ENCODE data around the gene NDST3.

Gene NDST3

DNA sequence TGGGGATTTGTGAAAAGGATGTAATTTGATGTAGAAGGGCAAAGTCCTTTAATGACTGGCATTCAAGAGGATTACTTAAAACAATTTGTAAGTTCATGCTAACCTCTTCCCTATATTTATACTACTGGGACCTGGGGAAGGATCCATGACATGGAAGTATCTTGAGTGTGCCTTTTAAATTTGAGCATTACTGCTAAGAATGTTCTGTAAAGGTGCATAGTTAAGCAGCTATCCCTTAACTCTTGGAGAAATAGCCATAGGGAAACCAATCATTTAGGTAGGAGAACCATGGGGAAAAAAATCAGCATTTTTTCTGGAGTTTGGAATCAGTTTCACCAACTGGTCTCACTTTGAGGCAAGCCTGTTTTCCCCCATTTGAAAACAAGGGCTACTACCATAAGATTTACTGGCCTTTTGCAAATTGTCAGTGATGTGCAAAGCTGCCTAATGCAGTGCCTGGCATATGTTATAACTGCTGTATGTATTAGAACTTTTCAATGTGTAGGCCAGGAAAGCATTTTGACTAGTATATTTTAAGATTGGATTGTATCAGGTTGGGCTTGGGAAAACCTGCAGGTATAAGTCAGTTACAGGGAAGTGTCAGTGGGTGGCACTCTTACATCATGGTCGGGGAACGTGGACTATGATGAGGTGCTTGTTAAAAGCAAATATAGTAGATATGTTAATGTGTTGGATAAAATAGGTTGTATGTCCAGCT lies 246.4 kb downstream of the NDST3 start:
- ChIA-PET CTCF (interaction anchor here (0.5 to 2.2 kb wide), 2 partner anchors 73 to 377 kb away, joined by 4 to 5 read pairs; partner anchors contain the start of gene PRSS12), POLR2A (no interaction called here)

DNA sequence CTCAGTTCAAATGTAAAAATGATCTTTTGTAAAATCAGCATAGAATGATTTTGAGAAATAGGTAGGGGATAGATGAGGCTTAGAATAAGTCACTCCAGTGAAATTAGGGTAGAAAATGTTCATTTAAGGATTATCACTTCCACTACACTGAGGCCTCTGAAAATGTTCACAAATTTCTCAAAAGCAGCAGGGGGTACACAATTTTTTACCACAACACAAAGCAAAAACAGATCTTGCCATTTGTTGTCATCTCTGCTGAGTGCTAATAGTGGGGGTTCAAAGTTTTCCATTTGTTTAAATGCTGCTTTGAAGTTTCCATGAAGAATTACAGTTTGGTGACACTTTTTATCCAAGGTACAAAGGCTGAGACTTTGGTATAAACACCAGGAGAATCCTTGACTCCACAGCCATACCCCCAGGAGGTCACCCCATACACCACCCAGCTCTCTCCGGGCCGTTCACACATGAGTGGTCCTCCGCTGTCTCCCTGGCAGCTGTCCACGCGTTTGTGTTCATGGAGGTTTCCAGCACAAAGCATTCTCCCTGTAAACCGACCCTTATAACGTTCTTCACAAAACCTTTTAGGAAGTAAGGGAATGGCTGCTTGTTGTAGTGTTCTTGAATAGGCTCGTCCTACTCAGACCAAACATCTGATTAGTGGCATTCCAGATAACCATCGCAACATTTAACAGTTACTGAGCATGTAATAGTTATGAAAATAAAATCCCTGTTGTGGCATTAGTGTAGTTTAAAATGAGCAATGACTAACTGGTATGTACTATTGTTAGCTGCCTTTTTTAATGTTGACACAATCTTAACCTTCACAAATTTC lies 247.5 kb downstream of the NDST3 start:
- TF ChIP-seq L3MBTL2 (conservative IDR thresholded peaks at IDR 0.05) (no peak), ELF4 (IDR thresholded peaks at IDR 0.05) (no peak), FOXK2 (IDR thresholded peaks at IDR 0.05) (no peak), NFRKB (IDR thresholded peaks at IDR 0.05) (no peak), HDGF (IDR thresholded peaks at IDR 0.05; ENCODE audit: borderline replicate concordance) (no peak), FOXM1 (IDR thresholded peaks at IDR 0.05; ENCODE audit: borderline replicate concordance) (no peak), ZNF384 (IDR thresholded peaks at IDR 0.05) (no peak), LEF1 (IDR thresholded peaks at IDR 0.05; ENCODE audit: borderline replicate concordance) (no peak), CTBP1 (IDR thresholded peaks at IDR 0.05; ENCODE audit: borderline replicate concordance) (no peak), FOXA1 (IDR thresholded peaks at IDR 0.05) (no peak), TARDBP (IDR thresholded peaks at IDR 0.05) (no peak), ARNT (IDR thresholded peaks at IDR 0.05) (no peak), SUZ12 (IDR thresholded peaks at IDR 0.05) (no peak), SP1 (IDR thresholded peaks at IDR 0.05) (no peak), BHLHE40 (IDR thresholded peaks at IDR 0.05; ENCODE audit: borderline replicate concordance) (no peak)
- TF ChIP-seq, protein P1, sequence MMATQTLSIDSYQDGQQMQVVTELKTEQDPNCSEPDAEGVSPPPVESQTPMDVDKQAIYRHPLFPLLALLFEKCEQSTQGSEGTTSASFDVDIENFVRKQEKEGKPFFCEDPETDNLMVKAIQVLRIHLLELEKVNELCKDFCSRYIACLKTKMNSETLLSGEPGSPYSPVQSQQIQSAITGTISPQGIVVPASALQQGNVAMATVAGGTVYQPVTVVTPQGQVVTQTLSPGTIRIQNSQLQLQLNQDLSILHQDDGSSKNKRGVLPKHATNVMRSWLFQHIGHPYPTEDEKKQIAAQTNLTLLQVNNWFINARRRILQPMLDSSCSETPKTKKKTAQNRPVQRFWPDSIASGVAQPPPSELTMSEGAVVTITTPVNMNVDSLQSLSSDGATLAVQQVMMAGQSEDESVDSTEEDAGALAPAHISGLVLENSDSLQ (IDR thresholded peaks at IDR 0.05), result no peak
- CTCF ChIA-PET, result interaction anchor here (0.5 to 2.2 kb wide), 2 partner anchors 71 to 376 kb away, joined by 4 to 5 read pairs; partner anchors contain the start of gene PRSS12
- DNase-seq (ENCODE audit: extremely low spot score), result no peak
- POLR2A ChIA-PET, result no interaction called here

More for the DNA sequence above, 246.4 kb downstream of the NDST3 start:
- TF ChIP-seq SUZ12 (IDR thresholded peaks at IDR 0.05), result no peak
- TF ChIP-seq HDGF (IDR thresholded peaks at IDR 0.05; ENCODE audit: borderline replicate concordance), result no peak
- TF ChIP-seq FOXM1 (IDR thresholded peaks at IDR 0.05; ENCODE audit: borderline replicate concordance), result no peak
- TF ChIP-seq FOXK2 (IDR thresholded peaks at IDR 0.05), result no peak
- TF ChIP-seq ELF4 (IDR thresholded peaks at IDR 0.05), result no peak
- TF ChIP-seq CTBP1 (IDR thresholded peaks at IDR 0.05; ENCODE audit: borderline replicate concordance), result no peak
- no peak for TF ChIP-seq BHLHE40 (IDR thresholded peaks at IDR 0.05; ENCODE audit: borderline replicate concordance)
- no peak for TF ChIP-seq ZNF384 (IDR thresholded peaks at IDR 0.05)
- DNase-seq (ENCODE audit: extremely low spot score), result peak; percentile 36

DNA sequence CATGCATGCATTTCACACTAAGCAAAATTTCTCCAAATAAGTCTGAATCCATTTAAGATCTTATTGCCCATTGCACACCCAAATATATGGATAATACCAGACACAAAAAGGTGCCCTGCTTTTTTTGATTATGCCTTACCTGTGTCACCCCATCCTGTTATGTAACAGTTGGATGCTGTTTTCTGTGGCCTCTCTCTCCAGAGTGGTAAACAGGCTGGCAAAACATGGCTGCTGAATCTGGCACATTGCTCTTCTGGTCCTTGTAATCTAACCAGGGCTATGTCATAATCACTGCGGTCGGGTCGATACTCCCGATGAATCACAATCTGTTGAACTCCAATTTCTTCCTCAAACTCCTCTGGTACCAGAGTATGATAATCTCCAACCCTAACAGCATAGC lies 248.4 kb downstream of the NDST3 start:
- ChIA-PET CTCF (no interaction called here), POLR2A (no interaction called here)
- TF ChIP-seq ZNF384 (IDR thresholded peaks at IDR 0.05), result no peak
- TF ChIP-seq LEF1 (IDR thresholded peaks at IDR 0.05; ENCODE audit: borderline replicate concordance), result no peak
- TF ChIP-seq ELF4 (IDR thresholded peaks at IDR 0.05), result no peak
- TF ChIP-seq, protein P1 (IDR thresholded peaks at IDR 0.05), result no peak
- TF ChIP-seq FOXK2 (IDR thresholded peaks at IDR 0.05), result no peak
- no peak for TF ChIP-seq SUZ12 (IDR thresholded peaks at IDR 0.05)
- TF ChIP-seq TARDBP (IDR thresholded peaks at IDR 0.05), result no peak
- TF ChIP-seq FOXM1 (IDR thresholded peaks at IDR 0.05; ENCODE audit: borderline replicate concordance), result no peak
- TF ChIP-seq SP1 (IDR thresholded peaks at IDR 0.05), result no peak
- no peak for TF ChIP-seq ARNT (IDR thresholded peaks at IDR 0.05)
- no peak for TF ChIP-seq FOXA1 (IDR thresholded peaks at IDR 0.05)
- TF ChIP-seq L3MBTL2 (conservative IDR thresholded peaks at IDR 0.05), result no peak
- TF ChIP-seq BHLHE40 (IDR thresholded peaks at IDR 0.05; ENCODE audit: borderline replicate concordance), result no peak
- no peak for TF ChIP-seq NFRKB (IDR thresholded peaks at IDR 0.05)
- DNase-seq (ENCODE audit: extremely low spot score), result no peak

- TF ChIP-seq FOXA1 (IDR thresholded peaks at IDR 0.05), result no peak
- no peak for TF ChIP-seq HDGF (IDR thresholded peaks at IDR 0.05; ENCODE audit: borderline replicate concordance)
- no peak for TF ChIP-seq SP1 (IDR thresholded peaks at IDR 0.05)
- no peak for TF ChIP-seq ZNF384 (IDR thresholded peaks at IDR 0.05)
- TF ChIP-seq, protein P1 (IDR thresholded peaks at IDR 0.05), result no peak
- no peak for TF ChIP-seq LEF1 (IDR thresholded peaks at IDR 0.05; ENCODE audit: borderline replicate concordance)
- no peak for TF ChIP-seq CTBP1 (IDR thresholded peaks at IDR 0.05; ENCODE audit: borderline replicate concordance)
- no peak for TF ChIP-seq FOXM1 (IDR thresholded peaks at IDR 0.05; ENCODE audit: borderline replicate concordance)
- TF ChIP-seq NFRKB (IDR thresholded peaks at IDR 0.05), result no peak
- TF ChIP-seq BHLHE40 (IDR thresholded peaks at IDR 0.05; ENCODE audit: borderline replicate concordance), result no peak
- no peak for TF ChIP-seq TARDBP (IDR thresholded peaks at IDR 0.05)
- TF ChIP-seq SUZ12 (IDR thresholded peaks at IDR 0.05), result no peak
- TF ChIP-seq L3MBTL2 (conservative IDR thresholded peaks at IDR 0.05), result no peak
- TF ChIP-seq ARNT (IDR thresholded peaks at IDR 0.05), result no peak
- no peak for TF ChIP-seq FOXK2 (IDR thresholded peaks at IDR 0.05)
- TF ChIP-seq ELF4 (IDR thresholded peaks at IDR 0.05), result no peak
- POLR2A ChIA-PET, result interaction anchor here (0.6 kb wide), 1 partner anchor 24 kb away, joined by 3 read pairs; no protein-coding TSS in a partner anchor
- CTCF ChIA-PET, result interaction anchor here (1.5 kb wide), 1 partner anchor 69 kb away, joined by 4 read pairs; the partner anchor contains the start of gene PRSS12
- DNase-seq (ENCODE audit: extremely low spot score), result no peak
These were observed 249.9 kb downstream of the NDST3 start for GRCh38 chr4:118284169-118284568.

DNA sequence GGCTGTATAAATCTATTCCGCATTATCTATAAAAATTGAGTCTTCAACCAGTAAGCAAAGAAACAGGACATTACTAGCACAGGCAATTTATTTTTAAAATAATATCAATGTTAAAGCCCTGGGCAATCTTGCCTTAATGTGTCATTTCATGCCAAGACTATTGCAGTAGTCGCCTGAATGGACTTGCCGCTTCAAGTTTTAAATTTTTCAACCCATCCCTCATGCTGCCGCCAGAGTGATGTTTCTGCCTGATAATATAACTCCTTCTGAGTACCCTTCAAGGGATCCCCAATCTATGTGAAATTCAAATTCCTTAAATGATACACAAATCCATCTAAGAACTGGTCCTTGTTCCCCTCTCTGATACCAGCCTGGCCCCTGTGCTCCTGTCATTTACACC lies 251.6 kb downstream of the NDST3 start:
- TF ChIP-seq, protein P1 (IDR thresholded peaks at IDR 0.05), result no peak
- no peak for TF ChIP-seq SUZ12 (IDR thresholded peaks at IDR 0.05)
- no peak for TF ChIP-seq TARDBP (IDR thresholded peaks at IDR 0.05)
- CTCF ChIA-PET, result interaction anchor here (1.5 kb wide), 1 partner anchor 67 kb away, joined by 4 read pairs; the partner anchor contains the start of gene PRSS12
- no peak for DNase-seq (ENCODE audit: extremely low spot score)
- POLR2A ChIA-PET, result no interaction called here
